Hippocampal formation (tissue), 2 donors: ENCODE results near the gene ERI2.
"Not testable (repeated sequence)": the region's sequence is repeated elsewhere in the genome, so short reads cannot be mapped to it uniquely, and the experiment has no call there.

ENCODE experiments used
- DNase-seq, 2 donors: peaks; one replicate each; lab custom pipeline; 2025; lab: John Stamatoyannopoulos, UW

The ERI2 gene

DNA sequence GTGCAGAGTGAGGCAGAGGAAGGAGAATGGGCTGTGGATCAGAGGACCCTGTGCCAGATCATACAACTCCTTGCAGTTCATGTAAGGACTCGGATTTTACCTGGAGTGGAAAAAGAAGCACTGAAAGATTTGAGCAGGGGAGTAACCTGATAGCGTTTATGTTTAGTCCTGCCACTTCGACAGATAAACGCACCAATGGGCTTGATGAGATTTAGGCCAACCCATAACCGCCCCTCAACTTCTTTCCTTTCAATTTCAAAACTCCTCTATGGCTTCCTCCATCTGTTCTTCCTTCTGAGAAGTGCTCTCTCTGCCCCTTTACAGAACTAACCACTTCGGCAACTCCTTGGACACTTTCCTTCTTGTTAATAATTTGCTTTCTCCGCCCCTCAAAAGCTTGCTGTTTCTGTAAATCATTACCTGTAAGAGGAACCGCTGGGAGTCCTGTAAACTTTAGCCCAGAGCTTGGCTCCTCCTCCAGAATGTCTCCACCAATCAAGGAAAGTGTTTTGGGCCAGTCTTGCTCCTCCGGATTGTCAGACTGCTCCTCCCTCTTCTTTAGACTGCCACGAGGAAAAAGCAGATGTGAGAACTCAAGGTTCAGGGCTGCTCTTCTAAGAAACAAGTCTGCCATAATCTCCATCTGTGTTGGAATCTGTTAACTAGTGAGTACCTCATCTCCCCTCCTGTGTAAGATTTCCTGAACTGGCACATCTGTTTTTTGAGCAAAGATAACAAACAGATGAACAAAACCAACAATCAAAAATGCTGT lies 42.6 kb downstream of the ERI2 start, which contains the start of gene ACSM3:
Gene ACSM3 (plus strand): TSS at position 554 of the 772 bp plus-strand sequence. CDS start 6,021 bp downstream, outside the sequence.
- peak; percentile 5 to 13 for DNase-seq

DNA sequence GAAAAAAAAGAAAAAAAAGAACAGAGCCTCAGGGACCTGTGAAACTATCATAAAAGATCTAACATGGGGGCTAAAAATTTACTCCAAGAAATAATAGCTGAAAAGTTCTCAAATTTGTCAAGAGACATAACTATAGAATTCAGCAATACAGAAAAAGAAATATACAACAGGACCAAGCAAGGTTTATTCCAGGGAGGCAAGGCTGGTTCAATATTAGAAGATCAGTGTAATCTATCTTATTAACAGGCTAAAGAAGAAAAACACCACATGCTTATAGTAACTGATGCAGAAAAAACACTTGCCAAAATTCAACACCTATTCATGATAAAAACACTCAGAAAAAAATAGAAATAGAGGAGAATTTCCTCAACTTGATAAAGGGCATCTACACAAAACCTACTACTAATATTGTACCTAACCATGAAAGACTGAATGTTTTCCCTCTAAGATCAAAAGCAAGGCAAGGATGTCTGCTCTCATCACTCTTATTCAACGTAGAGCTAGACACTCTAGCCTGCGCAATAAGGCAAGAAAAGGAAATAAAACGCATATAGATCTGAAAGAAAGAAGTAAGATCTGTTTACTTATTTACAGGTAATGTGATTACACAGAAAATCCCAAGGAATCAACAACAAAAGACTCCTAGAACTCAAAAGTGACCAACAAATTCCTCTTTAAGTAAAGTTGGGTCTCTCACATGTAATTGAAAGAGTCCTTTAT lies 43.7 kb downstream of the ERI2 start:
- no peak for DNase-seq

DNA sequence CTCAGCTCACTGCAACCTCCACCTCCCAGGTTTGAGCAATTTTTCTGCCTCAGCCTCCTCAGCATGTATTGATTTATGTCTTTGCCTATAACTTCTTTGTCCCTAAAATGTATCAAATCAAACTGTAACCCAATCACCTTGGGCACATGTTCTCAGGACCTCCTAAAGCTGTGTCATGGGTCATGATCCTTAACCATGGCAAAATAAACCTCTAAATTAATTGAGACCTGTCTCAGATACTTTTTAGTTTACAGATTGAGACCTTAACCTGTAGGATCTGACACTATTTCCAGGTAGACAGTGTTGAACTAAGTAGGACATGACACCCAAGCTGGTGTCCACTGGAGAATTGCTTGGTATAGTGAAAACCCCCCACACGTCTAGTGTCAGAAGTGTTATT lies 45.1 kb downstream of the ERI2 start:
- no peak for DNase-seq

DNA sequence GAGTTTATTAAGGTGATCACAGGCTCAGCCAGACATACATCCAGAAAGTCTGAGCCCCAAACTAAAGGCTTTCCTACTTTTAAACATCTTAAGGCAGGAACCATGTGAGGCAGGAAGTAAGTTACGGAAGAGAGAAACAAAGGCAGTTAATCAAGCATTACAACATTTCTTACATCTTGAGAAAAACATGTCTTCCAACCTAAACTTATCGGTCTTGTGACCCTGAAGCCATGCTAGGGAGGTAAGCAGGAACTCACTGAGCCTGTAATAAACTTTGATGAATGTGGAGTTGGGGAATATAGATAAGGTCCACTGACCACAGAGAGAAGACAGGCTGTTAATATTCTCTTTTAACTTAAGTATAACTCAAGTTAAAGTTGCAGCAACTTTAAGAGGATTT lies 45.9 kb downstream of the ERI2 start:
- no peak for DNase-seq

DNA sequence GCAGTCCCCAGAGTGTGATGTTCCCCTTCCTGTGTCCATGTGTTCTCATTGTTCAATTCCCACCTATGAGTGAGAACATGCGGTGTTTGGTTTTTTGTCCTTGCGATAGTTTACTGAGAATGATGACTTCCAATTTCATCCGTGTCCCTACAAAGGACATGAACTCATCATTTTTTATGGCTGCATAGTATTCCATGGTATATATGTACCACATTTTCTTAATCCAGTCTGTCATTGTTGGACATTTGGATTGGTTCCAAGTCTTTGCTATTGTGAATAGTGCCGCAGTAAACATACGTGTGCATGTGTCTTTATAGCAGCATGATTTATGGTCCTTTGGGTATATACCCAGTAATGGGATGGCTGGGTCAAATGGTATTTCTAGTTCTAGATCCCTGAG lies 50.5 kb downstream of the ERI2 start:
- not testable (repeated sequence) for DNase-seq

DNA sequence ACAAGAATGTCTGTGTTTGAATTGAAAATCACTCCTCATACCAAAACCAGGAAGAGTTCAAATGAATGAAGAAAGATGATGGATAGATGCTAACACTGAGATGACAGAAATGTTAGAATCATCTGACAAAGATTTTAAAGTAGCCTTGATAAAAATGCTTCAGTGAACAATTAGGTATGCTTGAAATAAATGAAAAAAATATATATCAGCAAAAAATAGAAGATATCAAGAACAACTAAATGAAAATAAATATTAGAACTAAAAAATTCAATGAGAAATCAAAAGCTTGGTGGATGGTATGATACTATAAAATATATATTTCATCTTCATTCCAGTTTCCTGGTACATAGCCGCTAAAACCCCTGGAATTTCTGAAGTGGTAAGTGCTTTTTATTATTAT lies 51.0 kb downstream of the ERI2 start:
- no peak for DNase-seq

DNA sequence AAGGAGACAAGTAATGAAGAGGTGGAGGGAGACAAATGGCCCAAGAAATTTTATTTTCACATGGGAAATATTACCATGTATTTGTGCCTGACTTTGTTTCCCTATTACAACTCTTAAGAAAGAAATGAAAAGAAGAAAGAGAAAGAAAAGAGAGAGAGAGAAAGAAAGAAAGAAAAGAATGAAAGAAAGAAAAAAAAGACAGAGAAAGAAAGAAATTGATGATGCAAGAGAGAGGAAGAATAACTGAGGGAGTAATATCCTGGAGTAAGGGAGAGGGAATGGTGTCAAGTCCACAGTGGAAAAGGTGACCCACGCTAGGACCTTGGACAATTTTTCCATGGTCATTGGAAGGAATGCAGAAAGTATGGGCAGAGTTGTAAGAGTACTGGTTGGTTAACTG lies 52.5 kb downstream of the ERI2 start:
- no peak for DNase-seq

DNA sequence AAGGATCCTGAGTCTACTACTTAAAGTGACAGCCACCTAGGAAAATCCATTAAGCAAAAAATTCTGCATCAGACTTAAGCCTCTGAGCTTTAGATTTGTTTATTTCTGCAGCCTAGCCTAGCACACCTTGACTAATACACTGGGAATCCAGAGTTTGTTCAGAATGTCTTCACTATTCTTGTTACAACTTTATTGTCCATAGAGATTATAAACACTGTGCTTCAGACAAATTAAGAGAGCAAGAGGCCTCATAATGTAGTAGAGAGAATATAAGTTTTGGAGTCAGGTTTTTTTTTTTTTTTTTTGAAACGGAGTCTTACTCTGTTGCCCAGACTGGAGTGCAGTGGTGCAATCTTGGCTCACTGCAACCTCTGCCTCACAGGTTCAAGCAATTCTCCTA lies 55.7 kb downstream of the ERI2 start:
- DNase-seq: no peak

DNA sequence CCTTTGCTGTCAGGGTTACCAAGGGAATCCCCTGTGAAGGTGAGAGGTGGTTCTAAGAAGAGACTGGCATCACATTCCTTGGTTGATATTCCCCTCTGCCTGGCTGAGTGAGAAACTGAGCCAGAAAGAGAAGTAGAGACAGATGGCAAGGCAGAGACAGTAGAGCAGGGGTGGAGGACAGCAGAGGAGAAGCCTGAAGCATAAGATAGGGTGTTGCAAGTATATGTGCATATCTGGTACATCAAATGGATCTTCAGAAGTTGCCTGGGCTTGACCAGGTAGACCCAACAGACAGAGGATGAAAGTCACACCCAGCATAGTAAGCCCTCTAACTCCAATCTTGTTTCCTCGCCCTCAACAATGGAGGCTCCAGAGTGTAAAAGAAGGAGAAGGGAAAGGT lies 56.8 kb downstream of the ERI2 start:
- no peak for DNase-seq

DNA sequence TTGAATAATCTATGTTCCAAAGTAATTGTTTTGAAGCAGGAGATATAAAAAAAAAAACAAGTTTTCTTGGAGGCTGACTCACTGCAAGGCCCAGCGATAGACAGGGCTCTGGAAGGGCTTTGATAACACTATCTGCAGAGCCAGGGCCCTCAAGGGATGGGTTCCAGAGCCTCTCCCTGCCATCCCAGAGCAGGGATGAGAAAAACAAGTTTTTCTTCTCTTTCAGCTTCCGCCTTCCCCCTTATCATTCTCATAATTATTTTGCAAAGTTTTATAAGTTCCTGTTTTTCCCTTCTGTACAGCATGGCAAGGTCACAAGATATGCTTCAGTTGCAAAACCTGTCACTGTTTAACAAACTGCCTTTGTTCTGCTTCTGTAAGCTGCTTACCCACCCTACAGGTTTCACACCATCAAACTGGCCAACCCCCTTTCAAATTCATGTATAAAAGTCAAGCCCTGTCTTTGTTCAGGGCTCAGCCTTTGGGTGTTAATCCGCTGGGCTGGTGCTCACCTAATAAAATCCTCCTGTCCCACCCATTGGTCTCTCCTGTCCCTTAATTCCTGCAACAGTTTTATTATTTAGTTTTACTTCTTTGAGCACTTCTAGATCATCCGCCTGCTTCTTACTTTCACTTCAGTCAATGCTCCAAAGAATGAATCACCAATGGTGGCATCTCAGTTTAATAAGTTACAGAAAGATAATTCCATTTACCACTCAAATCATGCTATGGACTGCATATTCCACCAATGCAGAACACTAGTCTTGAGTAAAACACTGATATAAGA lies 59.0 kb downstream of the ERI2 start:
- DNase-seq: no peak

DNA sequence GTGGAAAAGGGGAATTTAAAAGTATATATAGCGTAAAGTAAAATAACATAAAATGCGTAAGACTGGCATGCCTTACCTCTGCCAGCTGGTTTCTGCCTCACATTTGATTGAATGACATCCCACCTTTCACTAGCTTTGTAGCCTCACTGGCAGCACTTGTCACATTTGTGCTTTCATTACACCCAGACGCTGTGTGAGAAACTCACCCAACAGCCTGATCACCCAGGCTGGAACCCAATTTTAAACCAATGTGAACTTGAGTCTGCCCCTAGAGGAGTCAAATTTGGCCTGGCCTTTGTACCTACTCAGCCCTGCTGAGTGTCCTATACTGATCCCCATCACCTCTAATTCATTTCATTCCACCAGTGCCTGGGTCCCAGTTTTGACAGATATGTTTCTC lies 59.8 kb downstream of the ERI2 start:
- no peak for DNase-seq
